Chondrocyte (in vitro differentiated cells): ENCODE data around the gene GET3. TPM values are rescaled to one million over a fixed set of nuclear protein-coding genes. Genes with fewer than 3 reads are reported as not detected.
"Not testable (repeated sequence)": the region's sequence is repeated elsewhere in the genome, so short reads cannot be mapped to it uniquely, and the experiment has no call there.

Experiments used
- DNase-seq: peaks from one replicate; pipeline ENCODE4 v3.0.0; 2021; ENCODE audit warnings: mixed read lengths, low spot score
- H3K27ac Mint-ChIP-seq: one replicate; pipeline ENCODE4 v1.8.0; 2021; ENCODE audit warnings: mild to moderate bottlenecking, moderate library complexity, mixed read lengths; ENCODE audit not compliant: unreplicated experiment
- H3K27me3 Mint-ChIP-seq: 2 replicates; pipeline ENCODE4 v1.8.0; 2021; ENCODE audit warnings: low read depth, mixed read lengths
- H3K36me3 Mint-ChIP-seq: 2 replicates; pipeline ENCODE4 v1.8.0; 2021; ENCODE audit warnings: low read depth, mixed read lengths
- H3K4me1 Mint-ChIP-seq: 2 replicates; pipeline ENCODE4 v1.8.0; 2021; ENCODE audit warnings: low read depth, mild to moderate bottlenecking, mixed read lengths
- H3K4me3 Mint-ChIP-seq: one replicate; pipeline ENCODE4 v1.8.0; 2021; ENCODE audit warnings: mild to moderate bottlenecking, moderate library complexity, mixed read lengths; ENCODE audit not compliant: unreplicated experiment
- H3K9me3 Mint-ChIP-seq: 2 replicates; pipeline ENCODE4 v1.8.0; 2021; ENCODE audit warnings: low read depth, mixed read lengths
- total RNA-seq: library from RNA; stranded (reverse); gene quantifications from 3 replicates; pipeline ENCODE4 v1.2.1, GENCODE V29; 2021
- TF ChIP-seq, protein P1 (sequence below): fragments of 200-600 bp; sonication (generic); IDR thresholded peaks from 2 replicates; pipeline ENCODE4 v1.5.0; 2021; ENCODE audit warnings: antibody characterized with exemption, mild to moderate bottlenecking, moderate library complexity

Gene GET3
- total RNA-seq, 1 donor from 2014 or later = 48.8 TPM

- Mint-ChIP-seq H3K27ac (peak overlapping the region; percentile 93), H3K4me3 (peak overlapping the region; percentile 84), H3K36me3 (peaks cover 5% of the 10 kb centered on the region), H3K27me3 (no peaks in the 10 kb centered on the region), H3K9me3 (no peaks in the 10 kb centered on the region), H3K4me1 (peaks cover 39% of the 10 kb centered on the region)
- TF ChIP-seq, protein P1, sequence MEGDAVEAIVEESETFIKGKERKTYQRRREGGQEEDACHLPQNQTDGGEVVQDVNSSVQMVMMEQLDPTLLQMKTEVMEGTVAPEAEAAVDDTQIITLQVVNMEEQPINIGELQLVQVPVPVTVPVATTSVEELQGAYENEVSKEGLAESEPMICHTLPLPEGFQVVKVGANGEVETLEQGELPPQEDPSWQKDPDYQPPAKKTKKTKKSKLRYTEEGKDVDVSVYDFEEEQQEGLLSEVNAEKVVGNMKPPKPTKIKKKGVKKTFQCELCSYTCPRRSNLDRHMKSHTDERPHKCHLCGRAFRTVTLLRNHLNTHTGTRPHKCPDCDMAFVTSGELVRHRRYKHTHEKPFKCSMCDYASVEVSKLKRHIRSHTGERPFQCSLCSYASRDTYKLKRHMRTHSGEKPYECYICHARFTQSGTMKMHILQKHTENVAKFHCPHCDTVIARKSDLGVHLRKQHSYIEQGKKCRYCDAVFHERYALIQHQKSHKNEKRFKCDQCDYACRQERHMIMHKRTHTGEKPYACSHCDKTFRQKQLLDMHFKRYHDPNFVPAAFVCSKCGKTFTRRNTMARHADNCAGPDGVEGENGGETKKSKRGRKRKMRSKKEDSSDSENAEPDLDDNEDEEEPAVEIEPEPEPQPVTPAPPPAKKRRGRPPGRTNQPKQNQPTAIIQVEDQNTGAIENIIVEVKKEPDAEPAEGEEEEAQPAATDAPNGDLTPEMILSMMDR = no peak
- peak; percentile 98 for DNase-seq
Observed at GRCh38 chr19:12722566-12723380, 14.5 kb upstream of the GET3 start.

GRCh38 chr19:12723381-12723640 lies 14.0 kb upstream of the GET3 start:
- H3K9me3 Mint-ChIP-seq = no peaks in the 10 kb centered on the region

DNA sequence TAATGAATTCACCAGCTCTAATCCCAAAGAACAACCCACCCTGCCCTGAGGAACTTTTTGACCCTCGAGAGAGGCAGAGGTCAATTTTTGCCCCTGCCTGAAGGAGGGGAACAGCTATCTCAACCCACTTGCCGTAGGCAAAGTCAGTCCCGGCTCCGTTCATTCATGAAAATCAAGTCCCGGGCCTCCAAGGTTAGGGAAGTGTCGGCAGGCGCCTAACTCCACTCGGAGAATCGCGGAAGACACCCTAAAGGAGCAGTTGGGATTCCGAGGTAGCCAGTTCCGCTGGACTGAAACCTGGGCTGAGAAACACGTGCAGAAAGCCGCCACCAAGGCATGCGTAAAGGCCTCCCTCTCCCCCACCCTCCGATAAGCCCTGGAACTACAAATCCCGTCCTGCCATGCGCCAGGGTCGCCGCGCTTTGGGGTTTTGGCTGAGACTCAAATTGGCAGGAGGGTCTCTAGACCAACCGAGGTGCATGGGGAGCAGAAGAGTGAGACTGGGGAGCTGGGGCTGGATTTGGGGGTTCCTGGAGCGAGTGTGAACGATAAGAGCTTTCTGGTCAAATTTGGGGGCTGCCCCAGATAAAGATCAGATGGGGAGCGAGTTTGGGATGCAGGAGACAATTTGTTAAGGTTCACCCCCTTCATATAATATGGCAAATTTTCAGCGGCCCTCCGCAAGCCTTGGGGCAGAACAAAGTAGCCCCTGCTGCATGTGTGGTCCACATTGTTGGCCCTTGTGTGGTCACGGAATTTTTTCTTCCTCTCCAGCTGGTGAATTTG lies 13.5 kb upstream of the GET3 start, which contains the start of gene TNPO2:
TNPO2 (minus strand) TSS at position 292 of the 786 bp plus-strand sequence. CDS start 2,955 bp downstream, outside the sequence.
- Mint-ChIP-seq H3K4me3 (peak within 1 kb of the TSS; percentile 84), H3K27ac (peak within 1 kb of the TSS; percentile 93), H3K36me3 (peaks cover 5% of the 10 kb centered on the region), H3K27me3 (no peaks in the 10 kb centered on the region), H3K4me1 (peaks cover 36% of the 10 kb centered on the region), H3K9me3 (no peaks in the 10 kb centered on the region)
- no peak for DNase-seq
- TF ChIP-seq, protein P1 = no peak

More at GRCh38 chr19:12723381-12723640, 14.0 kb upstream of the GET3 start:
- DNase-seq = no peak
- peaks cover 5% of the 10 kb centered on the region for H3K36me3 Mint-ChIP-seq
- TF ChIP-seq, protein P1 = no peak
- H3K27ac Mint-ChIP-seq = peak overlapping the region; percentile 93
- peaks cover 39% of the 10 kb centered on the region for H3K4me1 Mint-ChIP-seq
- H3K4me3 Mint-ChIP-seq = peak overlapping the region; percentile 84
- H3K27me3 Mint-ChIP-seq = no peaks in the 10 kb centered on the region

- not testable (repeated sequence) for H3K9me3 Mint-ChIP-seq, DNase-seq, H3K4me3 Mint-ChIP-seq, H3K27ac Mint-ChIP-seq, H3K27me3 Mint-ChIP-seq
- H3K4me1 Mint-ChIP-seq = peaks cover 27% of the 10 kb centered on the region
- H3K36me3 Mint-ChIP-seq = peaks cover 12% of the 10 kb centered on the region
Observed at GRCh38 chr19:12725612-12726011, 11.7 kb upstream of the GET3 start.

DNA sequence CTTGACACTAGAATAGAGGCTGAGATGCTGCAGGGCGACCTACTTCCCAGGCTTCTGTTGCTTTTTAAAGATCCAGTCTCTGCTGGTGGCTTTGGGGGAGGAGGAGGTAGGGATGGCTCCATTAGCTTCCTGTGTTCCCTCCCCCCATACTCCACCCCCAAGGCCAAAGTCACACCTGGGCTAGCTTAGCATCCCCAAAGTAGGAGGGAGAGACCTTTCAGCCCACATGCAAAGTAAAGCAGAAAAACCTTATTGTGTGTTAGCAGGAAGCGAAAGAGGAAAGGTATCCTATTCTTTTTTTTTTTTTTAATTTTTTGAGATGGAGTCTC lies 10.3 kb upstream of the GET3 start:
- Mint-ChIP-seq H3K27me3 (no peaks in the 10 kb centered on the region), H3K4me1 (peaks cover 19% of the 10 kb centered on the region), H3K27ac (no peak overlapping the region), H3K9me3 (no peaks in the 10 kb centered on the region), H3K4me3 (no peak overlapping the region), H3K36me3 (peaks cover 14% of the 10 kb centered on the region)
- TF ChIP-seq, protein P1 = no peak
- DNase-seq = no peak
